Nephron (organoid): ENCODE results near the gene SOX21.

ENCODE experiments used
- H3K27ac Mint-ChIP-seq, 3 experiments: 2 replicates each; pipeline ENCODE4 v1.8.0; 2020; ENCODE audit warnings: mixed read lengths in 3 of 3, mild to moderate bottlenecking in 2 of 3, moderate library complexity in 1 of 3
- H3K27me3 Mint-ChIP-seq: 2 replicates; pipeline ENCODE4 v1.8.0; 2021; ENCODE audit warnings: low read depth, mild to moderate bottlenecking, moderate library complexity, mixed read lengths
- H3K36me3 Mint-ChIP-seq: 2 replicates; pipeline ENCODE4 v1.8.0; 2020; ENCODE audit warnings: low read depth, mixed read lengths
- H3K4me1 Mint-ChIP-seq: 2 replicates; pipeline ENCODE4 v1.8.0; 2020; ENCODE audit warnings: mixed read lengths
- H3K4me3 Mint-ChIP-seq, 3 experiments: 2 replicates each; pipeline ENCODE4 v1.8.0; 2020; ENCODE audit warnings: mild to moderate bottlenecking in 3 of 3, mixed read lengths in 3 of 3, moderate library complexity in 2 of 3
- H3K9me3 Mint-ChIP-seq: 2 replicates; pipeline ENCODE4 v1.8.0; 2020; ENCODE audit warnings: mixed read lengths
- CTCF ChIP-seq, 3 experiments: fragments of 200-600 bp; sonication (generic); IDR thresholded peaks; one replicate each; pipeline ENCODE4 v1.5.0; 2021; ENCODE audit warnings: antibody characterized with exemption in 3 of 3; ENCODE audit not compliant: unreplicated experiment in 3 of 3

SOX21 gene

GRCh38 chr13:94712287-94712811 lies at the start of gene SOX21:
TSS of gene SOX21 (minus strand) at chr13:94712545. CDS start at chr13:94712049, 496 bp downstream.
- Mint-ChIP-seq H3K27ac (peak within 1 kb of the TSS in 2 of 3 experiments; percentile 74 to 81), H3K4me3 (peak within 1 kb of the TSS; percentile 83 to 87 (median 86)), H3K36me3 (no peaks in the 10 kb centered on the region), H3K4me1 (peaks cover 21% of the 10 kb centered on the region), H3K9me3 (peaks cover 3% of the 10 kb centered on the region), H3K27me3 (peaks cover 92% of the 10 kb centered on the region)
- TF ChIP-seq CTCF (IDR thresholded peaks at IDR 0.05; ENCODE audit: unreplicated experiment in 3 of 3), result no peak

- H3K4me1 Mint-ChIP-seq, result no peaks in the 10 kb centered on the region
- H3K27ac Mint-ChIP-seq, result no peak overlapping the region
- peaks cover 5% of the 10 kb centered on the region for H3K27me3 Mint-ChIP-seq
- no peak for TF ChIP-seq CTCF (IDR thresholded peaks at IDR 0.05; ENCODE audit: unreplicated experiment in 3 of 3)
- H3K4me3 Mint-ChIP-seq, result no peak overlapping the region
- H3K9me3 Mint-ChIP-seq, result peaks cover 11% of the 10 kb centered on the region
- H3K36me3 Mint-ChIP-seq, result no peaks in the 10 kb centered on the region
Measured at GRCh38 chr13:94761407-94761806, 49.1 kb upstream of the SOX21 start.

- Mint-ChIP-seq H3K27ac (no peak overlapping the region), H3K27me3 (peaks cover 5% of the 10 kb centered on the region), H3K9me3 (peaks cover 8% of the 10 kb centered on the region), H3K36me3 (no peaks in the 10 kb centered on the region), H3K4me1 (no peaks in the 10 kb centered on the region), H3K4me3 (no peak overlapping the region)
- TF ChIP-seq CTCF (IDR thresholded peaks at IDR 0.05; ENCODE audit: unreplicated experiment in 3 of 3), result no peak
Measured at GRCh38 chr13:94759120-94759728, 46.9 kb upstream of the SOX21 start.

- Mint-ChIP-seq H3K36me3 (no peaks in the 10 kb centered on the region), H3K4me1 (no peaks in the 10 kb centered on the region), H3K27me3 (peaks cover 5% of the 10 kb centered on the region), H3K27ac (no peak overlapping the region), H3K4me3 (no peak overlapping the region), H3K9me3 (peaks cover 8% of the 10 kb centered on the region)
- TF ChIP-seq CTCF (IDR thresholded peaks at IDR 0.05; ENCODE audit: unreplicated experiment in 3 of 3), result no peak
Measured at GRCh38 chr13:94758436-94758960, 46.2 kb upstream of the SOX21 start.

GRCh38 chr13:94753327-94753726 lies 41.0 kb upstream of the SOX21 start:
- Mint-ChIP-seq H3K9me3 (no peaks in the 10 kb centered on the region), H3K36me3 (no peaks in the 10 kb centered on the region), H3K4me3 (no peak overlapping the region), H3K27me3 (peaks cover 3% of the 10 kb centered on the region), H3K4me1 (no peaks in the 10 kb centered on the region), H3K27ac (no peak overlapping the region)
- no peak for TF ChIP-seq CTCF (IDR thresholded peaks at IDR 0.05; ENCODE audit: unreplicated experiment in 3 of 3)

- no peak overlapping the region for H3K4me3 Mint-ChIP-seq
- no peaks in the 10 kb centered on the region for H3K9me3 Mint-ChIP-seq
- H3K4me1 Mint-ChIP-seq, result no peaks in the 10 kb centered on the region
- peaks cover 6% of the 10 kb centered on the region for H3K27me3 Mint-ChIP-seq
- no peak overlapping the region for H3K27ac Mint-ChIP-seq
- no peak for TF ChIP-seq CTCF (IDR thresholded peaks at IDR 0.05; ENCODE audit: unreplicated experiment in 3 of 3)
- no peaks in the 10 kb centered on the region for H3K36me3 Mint-ChIP-seq
Measured at GRCh38 chr13:94749162-94749561, 36.8 kb upstream of the SOX21 start.
